H1 (cell line): ENCODE results near the gene LMX1A.

Source experiments
- CTCF ChIP-seq, 3 experiments: IDR thresholded peaks; 1 replicate in 2 of 3; 2 replicates in 1 of 3; pipeline versions ENCODE4 v1.5.1 to v1.6.1; 2011; ENCODE audit warnings: low read length in 3 of 3, mild to moderate bottlenecking in 3 of 3, inconsistent platforms in 2 of 3, low read depth in 1 of 3, moderate library complexity in 1 of 3; ENCODE audit not compliant: insufficient read depth in 1 of 3; ENCODE audit errors: control extremely low read depth in 1 of 3
- KDM1A ChIP-seq: fragments of 200-600, 300-600 bp; sonication (generic); IDR thresholded peaks from 2 replicates; pipeline ENCODE4 v1.7.1; 2016; ENCODE audit warnings: mild to moderate bottlenecking, low read length, borderline replicate concordance
- RFX5 ChIP-seq: IDR thresholded peaks from 2 replicates; pipeline ENCODE4 v1.6.1; 2011; ENCODE audit warnings: low read depth, low read length, improper control_type of control experiment, borderline replicate concordance
- SIN3A ChIP-seq, 2 experiments: IDR thresholded peaks in 1 of 2; conservative IDR thresholded peaks in 1 of 2; 2 replicates each; pipeline ENCODE4 v1.6.1; 2011 to 2012; ENCODE audit warnings: low read length in 2 of 2, improper control_type of control experiment in 1 of 2, low read depth in 1 of 2, mild to moderate bottlenecking in 1 of 2
- SP2 ChIP-seq: IDR thresholded peaks from 2 replicates; pipeline ENCODE4 v1.6.1; 2012; ENCODE audit warnings: mild to moderate bottlenecking, low read length, inconsistent platforms

GRCh38 chr1:165240492-165240891 lies 116.0 kb downstream of the LMX1A start:
- TF ChIP-seq SP2: no peak
- TF ChIP-seq RFX5: no peak
- TF ChIP-seq SIN3A (conservative IDR thresholded peaks at IDR 0.05 in 1 of 2, IDR thresholded peaks at IDR 0.05 in 1 of 2; ENCODE audit: low read depth in 1 of 2, low read length in 2 of 2): no peak
- no peak for TF ChIP-seq KDM1A
- TF ChIP-seq CTCF (IDR thresholded peaks at IDR 0.05; ENCODE audit: control extremely low read depth in 1 of 3, insufficient read depth in 1 of 3, low read depth in 1 of 3, low read length in 3 of 3): no peak
